ENCODE measurements around the gene TEX19. TPM values are rescaled to one million over a fixed set of nuclear protein-coding genes. Genes with fewer than 3 reads are reported as not detected.

TEX19 gene
- total and polyA plus RNA-seq, 2 experiments from 2014 or later: 0.10 to 0.66 TPM

DNA sequence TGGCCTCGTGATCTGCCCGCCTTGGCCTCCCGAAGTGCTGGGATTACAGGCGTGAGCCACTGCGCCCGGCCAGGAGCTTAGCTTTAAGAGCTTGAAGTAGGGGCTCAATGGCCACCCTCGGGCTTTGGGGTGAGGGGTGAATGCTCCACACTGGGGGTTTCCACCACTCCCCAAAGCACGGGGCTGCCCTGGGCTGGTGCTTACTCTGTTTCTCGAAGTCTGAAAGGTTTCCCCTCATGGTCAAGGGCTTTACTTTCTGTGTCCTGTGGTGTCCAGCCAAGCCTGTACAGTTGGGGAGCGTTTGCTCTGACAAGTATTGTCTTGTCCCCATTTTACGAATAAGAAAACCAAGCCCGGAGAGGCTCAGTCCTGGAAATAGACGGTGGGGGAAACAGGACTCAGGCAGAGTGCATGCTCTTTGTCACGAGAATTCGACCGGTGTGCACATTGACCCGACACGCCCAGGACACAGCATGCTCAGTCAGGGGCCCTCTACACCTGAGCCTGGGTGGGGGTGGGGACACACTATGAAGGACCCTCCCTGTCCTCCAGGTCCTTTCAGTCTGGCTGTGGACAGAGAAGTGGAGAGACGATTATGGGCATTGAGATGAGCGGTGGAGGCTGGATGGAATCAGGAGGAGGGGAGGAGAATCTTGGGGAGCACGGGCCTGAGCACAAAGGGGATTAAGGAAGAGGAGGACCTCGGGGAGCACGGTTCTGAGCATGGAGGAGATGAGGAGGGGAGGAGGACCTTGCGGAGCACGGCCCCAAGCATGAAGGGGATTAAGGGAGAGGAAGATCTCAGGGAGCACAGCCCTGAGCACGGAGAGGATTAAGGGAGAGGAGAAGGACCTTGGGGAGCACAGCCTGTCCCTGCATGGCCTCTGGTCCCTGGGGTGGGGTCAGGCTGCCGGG, 49.1 kb upstream of the TEX19 start (continued):
- TF ChIP-seq, protein P1, sequence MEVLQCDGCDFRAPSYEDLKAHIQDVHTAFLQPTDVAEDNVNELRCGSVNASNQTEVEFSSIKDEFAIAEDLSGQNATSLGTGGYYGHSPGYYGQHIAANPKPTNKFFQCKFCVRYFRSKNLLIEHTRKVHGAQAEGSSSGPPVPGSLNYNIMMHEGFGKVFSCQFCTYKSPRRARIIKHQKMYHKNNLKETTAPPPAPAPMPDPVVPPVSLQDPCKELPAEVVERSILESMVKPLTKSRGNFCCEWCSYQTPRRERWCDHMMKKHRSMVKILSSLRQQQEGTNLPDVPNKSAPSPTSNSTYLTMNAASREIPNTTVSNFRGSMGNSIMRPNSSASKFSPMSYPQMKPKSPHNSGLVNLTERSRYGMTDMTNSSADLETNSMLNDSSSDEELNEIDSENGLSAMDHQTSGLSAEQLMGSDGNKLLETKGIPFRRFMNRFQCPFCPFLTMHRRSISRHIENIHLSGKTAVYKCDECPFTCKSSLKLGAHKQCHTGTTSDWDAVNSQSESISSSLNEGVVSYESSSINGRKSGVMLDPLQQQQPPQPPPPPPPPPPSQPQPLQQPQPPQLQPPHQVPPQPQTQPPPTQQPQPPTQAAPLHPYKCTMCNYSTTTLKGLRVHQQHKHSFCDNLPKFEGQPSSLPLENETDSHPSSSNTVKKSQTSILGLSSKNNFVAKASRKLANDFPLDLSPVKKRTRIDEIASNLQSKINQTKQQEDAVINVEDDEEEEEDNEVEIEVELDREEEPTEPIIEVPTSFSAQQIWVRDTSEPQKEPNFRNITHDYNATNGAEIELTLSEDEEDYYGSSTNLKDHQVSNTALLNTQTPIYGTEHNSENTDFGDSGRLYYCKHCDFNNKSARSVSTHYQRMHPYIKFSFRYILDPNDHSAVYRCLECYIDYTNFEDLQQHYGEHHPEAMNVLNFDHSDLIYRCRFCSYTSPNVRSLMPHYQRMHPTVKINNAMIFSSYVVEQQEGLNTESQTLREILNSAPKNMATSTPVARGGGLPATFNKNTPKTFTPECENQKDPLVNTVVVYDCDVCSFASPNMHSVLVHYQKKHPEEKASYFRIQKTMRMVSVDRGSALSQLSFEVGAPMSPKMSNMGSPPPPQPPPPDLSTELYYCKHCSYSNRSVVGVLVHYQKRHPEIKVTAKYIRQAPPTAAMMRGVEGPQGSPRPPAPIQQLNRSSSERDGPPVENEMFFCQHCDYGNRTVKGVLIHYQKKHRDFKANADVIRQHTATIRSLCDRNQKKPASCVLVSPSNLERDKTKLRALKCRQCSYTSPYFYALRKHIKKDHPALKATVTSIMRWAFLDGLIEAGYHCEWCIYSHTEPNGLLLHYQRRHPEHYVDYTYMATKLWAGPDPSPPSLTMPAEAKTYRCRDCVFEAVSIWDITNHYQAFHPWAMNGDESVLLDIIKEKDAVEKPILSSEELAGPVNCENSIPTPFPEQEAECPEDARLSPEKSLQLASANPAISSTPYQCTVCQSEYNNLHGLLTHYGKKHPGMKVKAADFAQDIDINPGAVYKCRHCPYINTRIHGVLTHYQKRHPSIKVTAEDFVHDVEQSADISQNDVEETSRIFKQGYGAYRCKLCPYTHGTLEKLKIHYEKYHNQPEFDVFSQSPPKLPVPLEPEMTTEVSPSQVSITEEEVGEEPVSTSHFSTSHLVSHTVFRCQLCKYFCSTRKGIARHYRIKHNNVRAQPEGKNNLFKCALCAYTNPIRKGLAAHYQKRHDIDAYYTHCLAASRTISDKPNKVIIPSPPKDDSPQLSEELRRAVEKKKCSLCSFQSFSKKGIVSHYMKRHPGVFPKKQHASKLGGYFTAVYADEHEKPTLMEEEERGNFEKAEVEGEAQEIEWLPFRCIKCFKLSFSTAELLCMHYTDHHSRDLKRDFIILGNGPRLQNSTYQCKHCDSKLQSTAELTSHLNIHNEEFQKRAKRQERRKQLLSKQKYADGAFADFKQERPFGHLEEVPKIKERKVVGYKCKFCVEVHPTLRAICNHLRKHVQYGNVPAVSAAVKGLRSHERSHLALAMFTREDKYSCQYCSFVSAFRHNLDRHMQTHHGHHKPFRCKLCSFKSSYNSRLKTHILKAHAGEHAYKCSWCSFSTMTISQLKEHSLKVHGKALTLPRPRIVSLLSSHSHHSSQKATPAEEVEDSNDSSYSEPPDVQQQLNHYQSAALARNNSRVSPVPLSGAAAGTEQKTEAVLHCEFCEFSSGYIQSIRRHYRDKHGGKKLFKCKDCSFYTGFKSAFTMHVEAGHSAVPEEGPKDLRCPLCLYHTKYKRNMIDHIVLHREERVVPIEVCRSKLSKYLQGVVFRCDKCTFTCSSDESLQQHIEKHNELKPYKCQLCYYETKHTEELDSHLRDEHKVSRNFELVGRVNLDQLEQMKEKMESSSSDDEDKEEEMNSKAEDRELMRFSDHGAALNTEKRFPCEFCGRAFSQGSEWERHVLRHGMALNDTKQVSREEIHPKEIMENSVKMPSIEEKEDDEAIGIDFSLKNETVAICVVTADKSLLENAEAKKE (CRISPR knock-in tag; IDR thresholded peaks at IDR 0.05): no peak
- no peak for TF ChIP-seq EZH2phosphoT487 (IDR thresholded peaks at IDR 0.05; ENCODE audit: unreplicated experiment)

- no peaks in the 10 kb centered on the region; the same call in 2 of the 3 replicates for H3K9me3 Mint-ChIP-seq
- Histone ChIP-seq H3K79me2 (replicated peaks; ENCODE audit: insufficient read depth) (no peaks in the 10 kb centered on the region), H4K20me1 (replicated peaks; ENCODE audit: insufficient read depth) (no peaks in the 10 kb centered on the region), H3K4me3 (no peak overlapping the region), H3F3A (replicated peaks; ENCODE audit: low read depth) (no peaks in the 10 kb centered on the region), H3K4me2 (no peak overlapping the region), H2AFZ (no peak overlapping the region), H3K4me1 (ENCODE audit: insufficient read depth) (no peaks in the 10 kb centered on the region), H3K27me3 (ENCODE audit: insufficient read depth) (no peaks in the 10 kb centered on the region), H3K9me2 (ENCODE audit: insufficient read depth) (no peaks in the 10 kb centered on the region), H3K36me3 (ENCODE audit: insufficient read depth) (no peaks in the 10 kb centered on the region), H3K27ac (ENCODE audit: low read depth) (no peak overlapping the region)
- H3K4me3 Mint-ChIP-seq: no peak overlapping the region
- ATAC-seq (no peak), DNase-seq (ENCODE audit: low spot score) (no peak)
- H3K36me3 Mint-ChIP-seq (ENCODE audit: low read depth): no peaks in the 10 kb centered on the region
- H3K4me1 Mint-ChIP-seq: peaks cover 4% of the 10 kb centered on the region; the same call in 1 of the 3 replicates
- peaks cover 13% of the 10 kb centered on the region for H3K27me3 Mint-ChIP-seq (ENCODE audit: insufficient read depth, low read depth, poor library complexity)
- H3K27ac Mint-ChIP-seq: no peak overlapping the region
- TF ChIP-seq REST (IDR thresholded peaks at IDR 0.05; ENCODE audit: unreplicated experiment): no peak
- no peak for TF ChIP-seq ETS1 (IDR thresholded peaks at IDR 0.05)
- TF ChIP-seq EZH2 (IDR thresholded peaks at IDR 0.05; ENCODE audit: low read depth, unreplicated experiment): no peak
- TF ChIP-seq NANOG (IDR thresholded peaks at IDR 0.05; ENCODE audit: borderline replicate concordance): no peak
These were observed 48.2 kb upstream of the TEX19 start for GRCh38 chr17:82310877-82311276.

Data from GM23338 (cell line).